Activated CD8-positive, alpha-beta memory T cell treated with anti-CD3 and anti-CD28 coated beads for 1 hour (primary cell): ENCODE measurements around the gene TBX15.

ENCODE experiments used
- DNase-seq, 2 donors: peaks; one replicate each; pipeline ENCODE4 v3.0.0-alpha.2; 2020; ENCODE audit warnings: low read depth in 1 of 2; ENCODE audit errors: extremely low read depth in 1 of 2

Gene TBX15

DNA sequence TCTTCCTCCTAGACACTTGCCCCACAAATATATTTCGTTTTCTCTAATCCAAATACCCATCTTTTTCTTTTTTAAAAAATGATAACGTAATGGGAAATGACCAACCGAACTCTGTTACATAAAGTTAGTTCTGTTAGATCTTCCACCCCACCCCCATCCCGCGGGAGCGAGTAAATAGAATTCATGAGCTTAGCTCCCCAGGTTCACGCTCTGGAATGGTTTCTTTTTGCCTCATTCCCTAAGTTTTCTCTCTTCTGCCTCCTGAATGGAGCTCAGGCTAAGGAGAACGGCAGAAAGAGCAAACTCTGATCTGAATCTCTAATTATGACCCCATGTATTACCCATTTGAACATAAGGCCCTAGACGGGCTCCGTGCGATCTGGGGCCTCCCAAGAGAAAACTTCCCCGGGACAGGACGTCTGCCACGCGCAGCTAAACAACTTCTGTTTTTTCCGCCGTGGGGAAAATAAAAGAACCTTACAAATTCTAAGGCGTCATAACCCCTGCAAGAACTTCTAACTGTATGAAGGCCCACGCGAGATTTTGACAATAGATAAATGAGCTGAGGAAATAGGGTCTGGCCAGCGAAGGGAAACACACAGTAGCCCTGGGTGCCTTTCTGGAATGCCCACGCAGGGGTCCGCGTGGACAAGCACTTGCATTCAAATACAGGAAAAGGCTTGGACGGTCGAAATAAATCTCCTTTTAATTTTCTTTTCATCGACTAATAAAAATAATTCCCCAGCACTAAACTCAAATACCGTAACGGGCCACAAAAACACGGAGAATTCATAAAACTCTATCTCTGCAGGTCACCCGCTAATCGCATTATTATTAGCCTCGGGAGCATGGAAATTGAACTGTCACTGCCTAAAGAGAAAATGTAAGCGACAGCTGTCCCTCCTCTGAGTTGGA lies 2.2 kb downstream of the TBX15 start:
- DNase-seq = no peak

- no peak for DNase-seq
These were observed 3.2 kb downstream of the TBX15 start for GRCh38 chr1:118984722-118985639.

DNA sequence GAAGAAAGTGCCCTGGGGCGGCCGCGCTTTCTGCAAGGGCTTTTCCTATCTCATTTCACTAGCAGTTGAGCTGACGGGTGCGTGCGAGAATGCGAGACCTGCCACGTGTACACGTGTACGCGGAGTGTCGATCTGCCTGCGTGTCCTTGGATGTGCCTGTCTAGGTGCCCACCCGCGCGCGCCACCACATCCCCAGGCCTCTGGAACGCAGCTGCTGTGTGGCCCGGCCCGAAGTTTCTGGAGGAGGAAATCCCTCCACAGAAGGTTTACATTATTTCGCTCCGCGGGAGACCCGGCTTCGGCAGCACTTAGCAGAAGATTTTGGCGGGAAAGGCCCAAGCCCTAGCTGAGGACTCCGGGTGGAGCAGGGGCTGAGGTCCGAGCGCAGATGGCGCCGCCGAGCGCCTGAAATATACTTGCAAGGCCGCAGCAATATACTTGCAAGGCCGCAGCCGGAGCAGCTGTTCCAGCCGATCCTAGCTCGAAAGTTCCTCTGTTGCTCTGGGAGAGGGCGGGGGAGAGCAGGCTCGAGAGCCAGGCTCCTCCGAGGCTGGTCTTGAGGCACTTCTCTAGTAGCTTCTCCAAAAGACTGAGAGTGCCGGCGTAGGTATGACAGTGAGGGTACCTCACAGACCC lies 3.9 kb downstream of the TBX15 start:
- no peak for DNase-seq

DNA sequence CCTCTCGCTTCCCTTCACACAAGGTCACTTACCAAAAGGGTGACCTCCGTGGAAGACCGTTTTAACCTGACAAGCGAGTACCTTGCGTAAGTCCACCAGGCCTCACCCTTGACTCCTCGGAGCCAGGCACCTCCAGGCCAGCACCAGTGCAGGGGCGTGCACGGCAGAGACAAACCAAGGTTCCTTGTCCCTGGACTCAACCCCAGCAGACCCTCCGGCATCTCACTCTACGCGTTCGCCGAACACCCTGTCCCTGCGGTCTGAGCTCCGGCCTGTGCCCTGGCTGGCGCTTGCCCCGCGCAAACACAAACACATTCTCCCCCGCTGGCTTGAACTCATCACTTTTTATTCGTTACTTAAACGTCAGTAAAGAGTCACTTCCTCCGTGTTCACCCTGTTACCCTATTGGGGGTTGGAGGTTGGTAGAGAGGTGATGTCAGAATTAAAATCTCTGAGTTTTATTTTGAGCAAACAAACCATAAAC lies 4.5 kb downstream of the TBX15 start:
- DNase-seq = no peak

DNA sequence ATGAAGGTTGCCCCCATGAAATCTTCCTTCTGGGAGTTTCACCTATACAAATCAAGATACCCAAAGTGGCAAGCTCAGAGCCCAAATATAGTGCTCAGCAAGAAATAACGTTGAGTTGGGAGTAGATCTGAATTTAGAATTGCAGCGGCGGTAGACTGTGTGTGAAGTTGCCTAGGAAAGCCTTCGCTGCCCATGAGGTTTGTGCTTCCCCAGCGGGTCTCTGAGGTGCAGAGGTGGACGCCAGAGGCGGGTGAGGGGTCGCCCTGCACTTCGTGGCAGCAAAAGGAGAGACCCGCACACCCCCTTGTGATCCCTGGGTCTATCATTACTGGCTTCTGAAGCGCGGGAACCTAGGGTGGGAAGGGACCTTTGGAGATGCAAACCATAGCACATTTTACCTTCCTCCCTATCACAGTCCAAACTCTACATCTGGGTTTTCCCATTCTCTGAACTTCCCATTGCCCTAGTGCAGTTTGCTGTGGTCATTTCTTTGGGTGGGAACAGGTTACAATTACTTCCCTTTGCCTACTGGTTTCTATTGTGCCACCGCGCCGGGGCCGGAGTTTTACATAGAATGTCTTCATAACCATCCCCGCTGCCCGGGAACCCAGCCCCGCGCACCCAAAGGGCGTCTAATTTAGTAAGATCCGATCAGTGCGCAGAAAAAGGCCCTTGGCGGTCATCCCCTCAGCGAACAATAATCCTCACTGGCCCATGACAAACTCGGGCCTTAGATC lies 5.2 kb downstream of the TBX15 start:
- no peak for DNase-seq

GRCh38 chr1:118982266-118982665 lies 5.9 kb downstream of the TBX15 start:
- no peak for DNase-seq

DNA sequence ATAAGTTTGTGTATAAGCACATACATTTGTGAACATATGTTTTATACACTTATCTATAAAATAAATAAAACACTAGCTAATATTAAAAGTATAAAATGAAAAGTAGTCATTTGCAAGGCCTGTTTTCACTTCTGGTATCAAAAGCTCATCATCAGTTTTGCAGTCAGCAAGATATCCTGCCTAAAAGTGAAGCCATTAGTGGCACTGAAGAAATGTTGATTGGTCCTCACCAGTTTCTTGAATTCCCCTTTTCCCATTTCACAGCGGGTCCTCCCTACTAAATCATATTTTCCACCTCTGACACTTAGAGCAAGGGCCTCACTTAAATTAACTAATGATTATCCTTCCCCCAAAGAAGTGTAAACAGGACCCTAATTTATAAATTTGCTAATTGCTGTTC lies 6.7 kb downstream of the TBX15 start:
- DNase-seq = no peak

DNA sequence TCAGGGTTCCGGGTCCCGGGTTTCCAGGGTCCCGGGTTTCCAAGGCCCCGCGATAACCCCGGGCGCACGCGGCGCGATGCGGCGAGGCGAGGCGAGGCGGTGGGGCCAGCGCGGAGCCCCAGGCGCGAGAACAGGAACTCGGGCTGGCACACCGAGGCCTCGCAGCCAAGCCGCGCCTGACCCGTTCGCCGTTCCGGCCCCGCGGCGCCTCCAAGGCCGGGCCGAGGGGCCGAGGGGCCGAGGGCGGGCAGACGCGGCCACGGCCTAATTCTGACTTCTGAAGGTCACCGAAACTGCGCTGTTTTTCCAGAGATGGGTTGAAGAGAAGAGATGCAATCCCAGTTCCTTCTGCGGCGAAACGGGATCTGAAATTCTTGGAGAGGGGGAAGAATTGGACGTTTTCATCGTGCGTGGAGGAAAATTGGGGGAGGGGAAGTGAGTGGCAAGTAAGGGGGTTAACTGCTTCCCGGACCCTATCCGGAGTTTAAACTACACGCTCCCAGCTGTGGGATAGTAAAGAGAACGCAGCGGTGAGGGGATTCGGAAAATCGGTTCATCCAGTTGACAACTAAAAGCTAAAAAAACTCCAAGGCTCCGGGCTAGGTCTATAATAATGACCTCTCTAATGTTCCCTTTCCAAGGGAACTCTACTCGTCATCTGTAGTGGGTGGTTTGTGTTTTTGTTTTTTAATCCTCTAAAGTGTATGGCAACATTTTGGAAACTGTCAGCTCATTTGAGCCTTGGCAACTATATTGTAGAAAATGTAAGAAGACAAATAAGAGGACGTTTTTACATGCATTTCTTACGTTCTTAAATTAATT lies 8.2 kb downstream of the TBX15 start:
- no peak for DNase-seq

- DNase-seq = no peak
These were observed 9.0 kb downstream of the TBX15 start for GRCh38 chr1:118978914-118979701.

GRCh38 chr1:118977600-118977999 lies 10.5 kb downstream of the TBX15 start:
- DNase-seq = no peak

GRCh38 chr1:118974661-118975060 lies 13.5 kb downstream of the TBX15 start:
- DNase-seq = no peak

- no peak for DNase-seq
These were observed 14.5 kb downstream of the TBX15 start for GRCh38 chr1:118973531-118974137.

GRCh38 chr1:118973032-118973431 lies 15.1 kb downstream of the TBX15 start:
- no peak for DNase-seq

GRCh38 chr1:118970451-118970850 lies 17.7 kb downstream of the TBX15 start:
- no peak for DNase-seq

DNA sequence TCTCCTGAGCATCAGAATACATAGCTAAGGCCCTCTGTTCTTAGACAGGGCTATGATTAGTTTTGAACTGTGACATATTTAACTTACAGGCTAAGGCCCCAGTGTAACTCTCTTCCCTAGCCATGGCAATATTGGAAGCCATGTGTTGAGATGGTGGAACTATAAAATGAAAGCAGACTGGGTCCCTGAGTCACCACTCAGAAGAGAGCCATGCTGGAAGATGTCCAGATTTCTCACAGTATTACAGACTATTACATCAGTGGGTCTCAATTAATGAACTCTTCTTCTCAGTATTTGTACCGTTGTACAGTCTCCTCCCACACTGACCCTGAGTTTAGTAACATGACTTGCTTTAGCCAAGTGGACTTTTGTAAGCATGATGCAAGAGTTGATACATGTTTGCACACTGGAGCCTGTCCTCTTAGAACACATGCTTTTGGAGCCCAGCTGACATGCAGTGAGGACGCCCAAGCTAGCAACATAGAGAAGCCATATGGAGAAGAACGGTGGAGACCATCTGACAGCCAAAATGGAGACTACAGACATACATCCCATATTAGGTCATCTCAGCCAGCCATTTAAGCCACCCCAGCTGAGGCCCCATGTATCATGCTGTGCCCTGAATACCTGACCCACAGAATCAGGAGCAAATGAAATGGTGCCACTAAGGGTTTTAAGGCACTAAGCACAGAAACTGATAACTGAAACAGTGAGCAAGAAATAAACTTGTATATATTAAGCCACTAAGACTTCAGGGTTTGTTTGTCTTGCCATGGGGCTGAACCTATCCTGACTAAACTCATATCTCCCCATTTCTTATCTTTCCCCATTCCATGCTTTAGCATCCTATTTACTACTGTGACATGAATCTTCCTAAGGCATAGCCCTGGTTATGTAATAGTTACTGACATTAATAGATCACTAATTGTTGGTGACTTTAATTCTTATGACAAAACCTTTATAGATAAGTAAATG lies 24.4 kb downstream of the TBX15 start:
- DNase-seq = no peak

DNA sequence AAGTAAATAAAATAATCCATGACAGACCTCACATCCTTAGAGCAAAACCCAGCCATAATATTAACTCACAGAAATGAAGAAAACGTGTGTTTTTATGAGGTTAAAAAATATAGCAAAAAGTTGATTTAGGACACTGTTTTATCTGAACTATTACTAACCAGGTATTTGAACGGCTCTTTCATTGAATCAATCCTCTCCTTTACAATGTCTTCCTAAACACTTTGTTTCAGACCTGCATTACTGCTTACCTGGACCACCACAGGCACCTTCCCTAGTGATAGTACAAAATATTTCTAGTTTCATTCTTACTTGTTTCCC lies 25.0 kb downstream of the TBX15 start:
- no peak for DNase-seq

- DNase-seq = no peak
These were observed 27.0 kb downstream of the TBX15 start for GRCh38 chr1:118961156-118961555.
